GM12878 (cell line): ENCODE data around the gene XPNPEP1. TPM values are rescaled to one million over a fixed set of nuclear protein-coding genes. Genes with fewer than 3 reads are reported as not detected.

Experiments used
- BACH1 ChIP-seq: fragments of 450-650 bp; IDR thresholded peaks from 2 replicates; pipeline ENCODE4 v1.6.1; 2017; ENCODE audit warnings: mild to moderate bottlenecking, borderline replicate concordance
- CBX5 ChIP-seq: sonication (generic); IDR thresholded peaks from 2 replicates; pipeline ENCODE4 v1.6.1; 2016; ENCODE audit warnings: low read depth, moderate library complexity, mild to moderate bottlenecking, inconsistent platforms
- ETV6 ChIP-seq, 2 experiments: fragments of 450-650 bp in 1 of 2; IDR thresholded peaks in 1 of 2; conservative IDR thresholded peaks in 1 of 2; 2 replicates each; pipeline ENCODE4 v1.6.1; 2014; ENCODE audit warnings: antibody characterized with exemption in 1 of 2, borderline replicate concordance in 1 of 2, low read depth in 1 of 2, mild to moderate bottlenecking in 1 of 2, moderate library complexity in 1 of 2
- EZH2 ChIP-seq: IDR thresholded peaks from 2 replicates; pipeline ENCODE4 v1.6.1; 2012; ENCODE audit warnings: low read depth, mild to moderate bottlenecking, control low read depth, inconsistent platforms, low read length, borderline replicate concordance; ENCODE audit not compliant: control insufficient read depth
- KLF5 ChIP-seq: fragments of 450-650 bp; IDR thresholded peaks from 2 replicates; pipeline ENCODE4 v1.6.1; 2014; ENCODE audit warnings: mild to moderate bottlenecking; ENCODE audit not compliant: partially characterized antibody
- NFIC ChIP-seq: IDR thresholded peaks from 2 replicates; pipeline ENCODE4 v1.6.1; 2012; ENCODE audit warnings: low read depth, mild to moderate bottlenecking, inconsistent platforms, low read length, moderate library complexity
- PAX8 ChIP-seq: fragments of 450-650 bp; IDR thresholded peaks from 2 replicates; pipeline ENCODE4 v1.6.1; 2017; ENCODE audit warnings: mild to moderate bottlenecking, moderate library complexity
- RB1 ChIP-seq: fragments of 450-650 bp; formaldehyde crosslinking; IDR thresholded peaks from 2 replicates; pipeline ENCODE4 v1.6.1; 2017; ENCODE audit warnings: mild to moderate bottlenecking, borderline replicate concordance
- SUPT20H ChIP-seq: IDR thresholded peaks from 2 replicates; pipeline ENCODE4 v1.6.1; 2011; ENCODE audit warnings: low read depth, mild to moderate bottlenecking, low read length, moderate library complexity, borderline replicate concordance; ENCODE audit not compliant: control insufficient read depth
- polyA plus RNA-seq, 11 experiments: library from polyadenylated mRNA; depleted of rRNA in 4 of 11; unstranded in 6 of 11; stranded (reverse) in 5 of 11; fragments of >200 nt; fragmentation: Nextera tagmentation in 4 of 11; fragmentation: Illumina TruSeq in 1 of 11; extraction: Ambion mirVana in 4 of 11; extraction: Trizol in 1 of 11; gene quantifications; 1 replicate in 1 of 11; 2 replicates in 10 of 11; pipeline versions ENCODE4 v1.2.1 to v1.2.3, GENCODE V29; 2011 to 2016; ENCODE audit warnings: inconsistent platforms in 2 of 11, missing spikeins in 2 of 11, low read depth in 1 of 11
- total RNA-seq, 4 experiments: library from RNA; depleted of rRNA in 3 of 4; stranded (reverse); fragments of >200 nt in 3 of 4; fragmentation: Illumina TruSeq in 1 of 4; extraction: Trizol in 1 of 4; gene quantifications; 2 replicates each; pipeline versions ENCODE4 v1.2.1 to v1.2.3, GENCODE V29; 2013 to 2021
- TF ChIP-seq, protein P1 (sequence below): fragments of 450-650 bp; IDR thresholded peaks from 2 replicates; pipeline ENCODE4 v1.6.1; 2018; ENCODE audit warnings: borderline replicate concordance, mild to moderate bottlenecking; ENCODE audit not compliant: partially characterized antibody
- TF ChIP-seq, protein P2 (sequence below): IDR thresholded peaks from 2 replicates; pipeline ENCODE4 v1.6.1; 2011; ENCODE audit warnings: borderline replicate concordance, low read depth, mild to moderate bottlenecking, moderate library complexity, low read length; ENCODE audit not compliant: insufficient read depth, poor library complexity, severe bottlenecking
- TF ChIP-seq, protein P3 (sequence below): fragments of 450-650 bp; IDR thresholded peaks from 2 replicates; pipeline ENCODE4 v1.6.1; 2017; ENCODE audit warnings: mild to moderate bottlenecking, low read depth, inconsistent platforms; ENCODE audit not compliant: poor library complexity, severe bottlenecking
- TF ChIP-seq, protein P4 (sequence below): fragments of 450-650 bp; formaldehyde crosslinking; IDR thresholded peaks from 2 replicates; pipeline ENCODE4 v1.4.0; 2020; ENCODE audit warnings: mild to moderate bottlenecking, moderate library complexity
- TF ChIP-seq, protein P5 (sequence below): IDR thresholded peaks from 2 replicates; pipeline ENCODE4 v1.6.1; 2011; ENCODE audit warnings: mild to moderate bottlenecking, low read depth, low read length, moderate library complexity; ENCODE audit not compliant: insufficient replicate concordance

Gene XPNPEP1
- total and polyA plus RNA-seq, 10 of the 15 experiments (the other 5 are each of a cell fraction or from before 2014, with no cell fraction given), result 22.7 to 108 (median 43.5) TPM

DNA sequence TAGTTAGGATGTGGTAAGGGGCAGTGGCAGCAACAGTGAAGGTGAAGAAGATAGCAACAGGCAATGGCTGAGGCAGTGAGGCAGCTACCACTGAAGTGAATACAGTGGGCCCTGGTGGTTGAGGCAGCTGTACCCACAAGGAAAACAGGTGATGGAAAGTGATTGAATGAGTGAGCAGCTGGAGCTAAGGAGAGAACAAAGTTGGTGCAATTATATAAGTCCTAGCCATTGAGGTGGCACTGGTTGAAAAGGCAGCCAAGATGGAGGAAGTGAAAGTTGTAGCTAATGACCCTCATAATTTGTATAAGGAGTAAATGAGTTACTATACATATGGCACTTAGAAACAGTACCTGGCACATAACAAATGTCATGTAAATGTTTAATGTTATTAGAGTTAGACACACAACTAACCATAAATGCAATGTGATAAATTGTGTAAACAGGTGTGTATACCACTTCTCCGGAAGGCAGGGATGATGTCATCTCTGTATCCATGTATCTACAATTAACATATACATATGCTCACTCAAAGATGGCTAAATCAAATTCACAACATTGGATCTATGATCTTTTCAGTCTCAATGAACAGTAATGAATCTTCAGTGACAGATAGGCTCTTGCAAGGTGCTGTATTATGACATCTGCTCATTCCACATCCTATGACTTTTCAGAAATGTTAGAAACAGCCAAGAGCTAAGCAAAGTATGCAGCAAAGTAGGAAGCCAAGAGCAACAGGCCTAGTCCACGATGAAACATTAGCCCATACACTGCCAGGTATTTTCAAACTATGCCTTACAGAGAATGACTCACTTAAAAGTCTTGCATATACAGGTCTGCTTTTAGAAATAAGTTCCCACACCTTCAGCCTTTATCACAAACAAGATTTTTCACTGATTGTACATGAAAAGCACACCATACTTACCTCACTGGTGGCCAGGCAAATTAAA lies 10.7 kb downstream of the XPNPEP1 start (continued):
- TF ChIP-seq, protein P1, sequence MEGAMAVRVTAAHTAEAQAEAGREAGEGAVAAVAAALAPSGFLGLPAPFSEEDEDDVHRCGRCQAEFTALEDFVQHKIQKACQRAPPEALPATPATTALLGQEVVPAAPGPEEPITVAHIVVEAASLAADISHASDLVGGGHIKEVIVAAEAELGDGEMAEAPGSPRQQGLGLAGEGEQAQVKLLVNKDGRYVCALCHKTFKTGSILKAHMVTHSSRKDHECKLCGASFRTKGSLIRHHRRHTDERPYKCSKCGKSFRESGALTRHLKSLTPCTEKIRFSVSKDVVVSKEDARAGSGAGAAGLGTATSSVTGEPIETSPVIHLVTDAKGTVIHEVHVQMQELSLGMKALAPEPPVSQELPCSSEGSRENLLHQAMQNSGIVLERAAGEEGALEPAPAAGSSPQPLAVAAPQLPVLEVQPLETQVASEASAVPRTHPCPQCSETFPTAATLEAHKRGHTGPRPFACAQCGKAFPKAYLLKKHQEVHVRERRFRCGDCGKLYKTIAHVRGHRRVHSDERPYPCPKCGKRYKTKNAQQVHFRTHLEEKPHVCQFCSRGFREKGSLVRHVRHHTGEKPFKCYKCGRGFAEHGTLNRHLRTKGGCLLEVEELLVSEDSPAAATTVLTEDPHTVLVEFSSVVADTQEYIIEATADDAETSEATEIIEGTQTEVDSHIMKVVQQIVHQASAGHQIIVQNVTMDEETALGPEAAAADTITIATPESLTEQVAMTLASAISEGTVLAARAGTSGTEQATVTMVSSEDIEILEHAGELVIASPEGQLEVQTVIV, result no peak
- TF ChIP-seq CBX5 (no peak), NFIC (no peak), RB1 (no peak), SUPT20H (no peak), EZH2 (no peak), ETV6 (conservative IDR thresholded peaks at IDR 0.05 in 1 of 2, IDR thresholded peaks at IDR 0.05 in 1 of 2; ENCODE audit: borderline replicate concordance in 1 of 2, low read depth in 1 of 2) (no peak), PAX8 (no peak), BACH1 (peak; percentile 82; the same call in 1 of the 2 replicates), KLF5 (no peak)
- TF ChIP-seq, protein P2, sequence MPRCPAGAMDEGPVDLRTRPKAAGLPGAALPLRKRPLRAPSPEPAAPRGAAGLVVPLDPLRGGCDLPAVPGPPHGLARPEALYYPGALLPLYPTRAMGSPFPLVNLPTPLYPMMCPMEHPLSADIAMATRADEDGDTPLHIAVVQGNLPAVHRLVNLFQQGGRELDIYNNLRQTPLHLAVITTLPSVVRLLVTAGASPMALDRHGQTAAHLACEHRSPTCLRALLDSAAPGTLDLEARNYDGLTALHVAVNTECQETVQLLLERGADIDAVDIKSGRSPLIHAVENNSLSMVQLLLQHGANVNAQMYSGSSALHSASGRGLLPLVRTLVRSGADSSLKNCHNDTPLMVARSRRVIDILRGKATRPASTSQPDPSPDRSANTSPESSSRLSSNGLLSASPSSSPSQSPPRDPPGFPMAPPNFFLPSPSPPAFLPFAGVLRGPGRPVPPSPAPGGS, result no peak
- TF ChIP-seq, protein P3, sequence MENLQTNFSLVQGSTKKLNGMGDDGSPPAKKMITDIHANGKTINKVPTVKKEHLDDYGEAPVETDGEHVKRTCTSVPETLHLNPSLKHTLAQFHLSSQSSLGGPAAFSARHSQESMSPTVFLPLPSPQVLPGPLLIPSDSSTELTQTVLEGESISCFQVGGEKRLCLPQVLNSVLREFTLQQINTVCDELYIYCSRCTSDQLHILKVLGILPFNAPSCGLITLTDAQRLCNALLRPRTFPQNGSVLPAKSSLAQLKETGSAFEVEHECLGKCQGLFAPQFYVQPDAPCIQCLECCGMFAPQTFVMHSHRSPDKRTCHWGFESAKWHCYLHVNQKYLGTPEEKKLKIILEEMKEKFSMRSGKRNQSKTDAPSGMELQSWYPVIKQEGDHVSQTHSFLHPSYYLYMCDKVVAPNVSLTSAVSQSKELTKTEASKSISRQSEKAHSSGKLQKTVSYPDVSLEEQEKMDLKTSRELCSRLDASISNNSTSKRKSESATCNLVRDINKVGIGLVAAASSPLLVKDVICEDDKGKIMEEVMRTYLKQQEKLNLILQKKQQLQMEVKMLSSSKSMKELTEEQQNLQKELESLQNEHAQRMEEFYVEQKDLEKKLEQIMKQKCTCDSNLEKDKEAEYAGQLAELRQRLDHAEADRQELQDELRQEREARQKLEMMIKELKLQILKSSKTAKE, result peak; percentile 20
- TF ChIP-seq, protein P4, sequence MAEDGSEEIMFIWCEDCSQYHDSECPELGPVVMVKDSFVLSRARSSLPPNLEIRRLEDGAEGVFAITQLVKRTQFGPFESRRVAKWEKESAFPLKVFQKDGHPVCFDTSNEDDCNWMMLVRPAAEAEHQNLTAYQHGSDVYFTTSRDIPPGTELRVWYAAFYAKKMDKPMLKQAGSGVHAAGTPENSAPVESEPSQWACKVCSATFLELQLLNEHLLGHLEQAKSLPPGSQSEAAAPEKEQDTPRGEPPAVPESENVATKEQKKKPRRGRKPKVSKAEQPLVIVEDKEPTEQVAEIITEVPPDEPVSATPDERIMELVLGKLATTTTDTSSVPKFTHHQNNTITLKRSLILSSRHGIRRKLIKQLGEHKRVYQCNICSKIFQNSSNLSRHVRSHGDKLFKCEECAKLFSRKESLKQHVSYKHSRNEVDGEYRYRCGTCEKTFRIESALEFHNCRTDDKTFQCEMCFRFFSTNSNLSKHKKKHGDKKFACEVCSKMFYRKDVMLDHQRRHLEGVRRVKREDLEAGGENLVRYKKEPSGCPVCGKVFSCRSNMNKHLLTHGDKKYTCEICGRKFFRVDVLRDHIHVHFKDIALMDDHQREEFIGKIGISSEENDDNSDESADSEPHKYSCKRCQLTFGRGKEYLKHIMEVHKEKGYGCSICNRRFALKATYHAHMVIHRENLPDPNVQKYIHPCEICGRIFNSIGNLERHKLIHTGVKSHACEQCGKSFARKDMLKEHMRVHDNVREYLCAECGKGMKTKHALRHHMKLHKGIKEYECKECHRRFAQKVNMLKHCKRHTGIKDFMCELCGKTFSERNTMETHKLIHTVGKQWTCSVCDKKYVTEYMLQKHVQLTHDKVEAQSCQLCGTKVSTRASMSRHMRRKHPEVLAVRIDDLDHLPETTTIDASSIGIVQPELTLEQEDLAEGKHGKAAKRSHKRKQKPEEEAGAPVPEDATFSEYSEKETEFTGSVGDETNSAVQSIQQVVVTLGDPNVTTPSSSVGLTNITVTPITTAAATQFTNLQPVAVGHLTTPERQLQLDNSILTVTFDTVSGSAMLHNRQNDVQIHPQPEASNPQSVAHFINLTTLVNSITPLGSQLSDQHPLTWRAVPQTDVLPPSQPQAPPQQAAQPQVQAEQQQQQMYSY (CRISPR knock-in tag), result no peak
- TF ChIP-seq, protein P5, sequence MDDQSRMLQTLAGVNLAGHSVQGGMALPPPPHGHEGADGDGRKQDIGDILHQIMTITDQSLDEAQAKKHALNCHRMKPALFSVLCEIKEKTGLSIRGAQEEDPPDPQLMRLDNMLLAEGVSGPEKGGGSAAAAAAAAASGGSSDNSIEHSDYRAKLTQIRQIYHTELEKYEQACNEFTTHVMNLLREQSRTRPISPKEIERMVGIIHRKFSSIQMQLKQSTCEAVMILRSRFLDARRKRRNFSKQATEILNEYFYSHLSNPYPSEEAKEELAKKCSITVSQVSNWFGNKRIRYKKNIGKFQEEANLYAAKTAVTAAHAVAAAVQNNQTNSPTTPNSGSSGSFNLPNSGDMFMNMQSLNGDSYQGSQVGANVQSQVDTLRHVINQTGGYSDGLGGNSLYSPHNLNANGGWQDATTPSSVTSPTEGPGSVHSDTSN, result no peak
